GM19099 (cell line): ENCODE results near the gene QRICH1.

Experiments
- POLR2A ChIP-seq: IDR thresholded peaks from 3 replicates; pipeline ENCODE4 v1.6.1; 2011; ENCODE audit warnings: low read depth; ENCODE audit not compliant: insufficient read length; ENCODE audit errors: extremely low read depth

Gene QRICH1

GRCh38 chr3:49028673-49029562, 65.0 kb downstream of the QRICH1 start, which contains the start of gene IMPDH2:
TSS of gene IMPDH2 (minus strand) at chr3:49029398. CDS start at chr3:49029350, 48 bp downstream.
- peak; percentile 100 for TF ChIP-seq POLR2A

- TF ChIP-seq POLR2A = no peak
These were observed 65.6 kb downstream of the QRICH1 start for GRCh38 chr3:49028298-49028672.

GRCh38 chr3:49027634-49028033, 66.2 kb downstream of the QRICH1 start:
- TF ChIP-seq POLR2A = no peak

GRCh38 chr3:49026536-49026935, 67.3 kb downstream of the QRICH1 start:
- no peak for TF ChIP-seq POLR2A

GRCh38 chr3:49025793-49026520, 67.9 kb downstream of the QRICH1 start:
- TF ChIP-seq POLR2A = no peak

- TF ChIP-seq POLR2A = peak; percentile 36
These were observed 68.7 kb downstream of the QRICH1 start for GRCh38 chr3:49025005-49025792.

GRCh38 chr3:49024449-49024848, 69.4 kb downstream of the QRICH1 start:
- TF ChIP-seq POLR2A = peak; percentile 29

GRCh38 chr3:49023775-49024174, 70.1 kb downstream of the QRICH1 start:
- no peak for TF ChIP-seq POLR2A

- TF ChIP-seq POLR2A = no peak
These were observed 71.1 kb downstream of the QRICH1 start for GRCh38 chr3:49022688-49023171.

GRCh38 chr3:49021813-49022687, 71.8 kb downstream of the QRICH1 start, which contains the start of gene NDUFAF3:
TSS of gene NDUFAF3 (plus strand) at chr3:49022121. CDS start at chr3:49022145, 24 bp downstream.
- peak; percentile 94 for TF ChIP-seq POLR2A

GRCh38 chr3:49021213-49021812, 72.6 kb downstream of the QRICH1 start:
- TF ChIP-seq POLR2A = peak; percentile 100

- no peak for TF ChIP-seq POLR2A
These were observed 73.3 kb downstream of the QRICH1 start for GRCh38 chr3:49020330-49021212.
